Measurements from ENCODE around the gene PRRT1.

DNA sequence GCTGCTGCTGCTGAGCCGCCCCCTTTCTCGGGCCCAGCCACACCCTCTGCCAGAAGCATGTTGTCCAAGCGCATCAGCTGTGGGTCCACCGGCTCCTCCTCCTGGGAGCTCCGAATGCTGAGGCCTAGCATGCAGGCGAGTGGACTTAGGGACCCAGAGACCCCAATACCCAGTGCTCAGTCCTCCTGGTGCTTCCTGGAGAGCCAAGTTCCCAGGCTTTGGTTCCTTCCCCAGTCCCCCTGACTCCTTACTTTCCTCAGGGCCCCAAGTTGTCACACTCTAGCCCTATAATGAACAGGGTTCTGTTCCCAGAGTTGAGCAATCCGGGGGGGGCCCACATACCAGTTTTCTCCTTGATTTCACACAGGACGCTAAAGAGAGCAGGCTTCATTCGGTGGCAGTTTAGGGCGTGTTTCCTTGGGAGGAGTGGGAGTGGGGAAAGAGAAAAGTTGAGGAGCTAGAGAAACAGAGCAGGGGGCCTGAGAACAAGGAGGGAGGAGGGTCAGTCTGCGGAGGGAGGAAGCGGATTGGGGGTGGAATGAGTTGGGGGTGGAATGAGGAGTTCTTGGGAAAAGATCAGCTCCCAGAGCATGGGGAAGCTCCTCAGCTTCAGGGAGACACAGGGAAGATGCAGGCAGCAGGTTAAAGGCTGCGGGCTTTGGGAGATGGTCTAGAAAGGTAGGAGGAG, 36.8 kb upstream of the PRRT1 start:
- TF ChIP-seq, protein P1, sequence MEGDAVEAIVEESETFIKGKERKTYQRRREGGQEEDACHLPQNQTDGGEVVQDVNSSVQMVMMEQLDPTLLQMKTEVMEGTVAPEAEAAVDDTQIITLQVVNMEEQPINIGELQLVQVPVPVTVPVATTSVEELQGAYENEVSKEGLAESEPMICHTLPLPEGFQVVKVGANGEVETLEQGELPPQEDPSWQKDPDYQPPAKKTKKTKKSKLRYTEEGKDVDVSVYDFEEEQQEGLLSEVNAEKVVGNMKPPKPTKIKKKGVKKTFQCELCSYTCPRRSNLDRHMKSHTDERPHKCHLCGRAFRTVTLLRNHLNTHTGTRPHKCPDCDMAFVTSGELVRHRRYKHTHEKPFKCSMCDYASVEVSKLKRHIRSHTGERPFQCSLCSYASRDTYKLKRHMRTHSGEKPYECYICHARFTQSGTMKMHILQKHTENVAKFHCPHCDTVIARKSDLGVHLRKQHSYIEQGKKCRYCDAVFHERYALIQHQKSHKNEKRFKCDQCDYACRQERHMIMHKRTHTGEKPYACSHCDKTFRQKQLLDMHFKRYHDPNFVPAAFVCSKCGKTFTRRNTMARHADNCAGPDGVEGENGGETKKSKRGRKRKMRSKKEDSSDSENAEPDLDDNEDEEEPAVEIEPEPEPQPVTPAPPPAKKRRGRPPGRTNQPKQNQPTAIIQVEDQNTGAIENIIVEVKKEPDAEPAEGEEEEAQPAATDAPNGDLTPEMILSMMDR (IDR thresholded peaks at IDR 0.05): no peak
- TF ChIP-seq POLR2A (IDR thresholded peaks at IDR 0.05): no peak

All from stomach (tissue), 4 donors.